Stimulated activated CD8-positive, alpha-beta memory T cell treated with anti-CD3 and anti-CD28 coated beads, Interleukin-7, amount 100 ng/mL, for 4 hours (primary cell): ENCODE data around the gene WDR73.

Experiments used
- DNase-seq, 2 donors: peaks; one replicate each; pipeline ENCODE4 v3.0.0-alpha.2; 2020; ENCODE audit warnings: low read depth in 2 of 2

WDR73 gene

GRCh38 chr15:84611631-84612030, 42.5 kb downstream of the WDR73 start:
- no peak for DNase-seq

- no peak for DNase-seq
Observed at GRCh38 chr15:84609818-84610525, 44.1 kb downstream of the WDR73 start.

- no peak for DNase-seq
Observed at GRCh38 chr15:84608707-84609284, 45.3 kb downstream of the WDR73 start.

GRCh38 chr15:84606653-84607120, 47.4 kb downstream of the WDR73 start:
- DNase-seq: no peak

- no peak for DNase-seq
Observed at GRCh38 chr15:84605554-84605882, 48.6 kb downstream of the WDR73 start.

GRCh38 chr15:84604826-84605553, 49.1 kb downstream of the WDR73 start:
- DNase-seq: peak; percentile 23 to 49

- DNase-seq: no peak
Observed at GRCh38 chr15:84603630-84604379, 50.3 kb downstream of the WDR73 start.

GRCh38 chr15:84601555-84601838, 52.6 kb downstream of the WDR73 start:
- no peak for DNase-seq

GRCh38 chr15:84600687-84601554, 53.2 kb downstream of the WDR73 start, which contains the start of gene ZSCAN2:
Gene ZSCAN2, plus strand, starts transcription at chr15:84601009. Its CDS starts 2,919 bp downstream, at chr15:84603928.
- DNase-seq: peak; percentile 88 to 93

GRCh38 chr15:84600331-84600686, 53.8 kb downstream of the WDR73 start:
- DNase-seq: peak; percentile 21 to 46

GRCh38 chr15:84599906-84600305, 54.2 kb downstream of the WDR73 start:
- no peak for DNase-seq

- DNase-seq: no peak
Observed at GRCh38 chr15:84598993-84599392, 55.1 kb downstream of the WDR73 start.

- DNase-seq: no peak
Observed at GRCh38 chr15:84598250-84598649, 55.8 kb downstream of the WDR73 start.

GRCh38 chr15:84597296-84597695, 56.8 kb downstream of the WDR73 start:
- no peak for DNase-seq

- DNase-seq: no peak
Observed at GRCh38 chr15:84595660-84596059, 58.4 kb downstream of the WDR73 start.

- DNase-seq: no peak
Observed at GRCh38 chr15:84594617-84595290, 59.3 kb downstream of the WDR73 start.

- no peak for DNase-seq
Observed at GRCh38 chr15:84591815-84592214, 62.3 kb downstream of the WDR73 start.

GRCh38 chr15:84590406-84590805, 63.7 kb downstream of the WDR73 start:
- DNase-seq: no peak
